GM12878 (cell line): ENCODE measurements around the gene CRACDL. TPM values are rescaled to one million over a fixed set of nuclear protein-coding genes. Genes with fewer than 3 reads are reported as not detected.

Source experiments
- ATAC-seq: fragments of 200-7000 bp; cut with Tn5 transposase; 3 replicates; pipeline ENCODE4 v1.9.1; 2020; ENCODE audit warnings: mild to moderate bottlenecking, moderate library complexity
- BruUV-seq: library from RNA; stranded (reverse); fragments of 400-500 nt; replicated peaks from 2 replicates; lab custom pipeline; 2021; lab: Mats Ljungman, UMichigan
- CTCF ChIA-PET: fragments of 300-600 bp; sonication (Branson Sonifier 250); formaldehyde crosslinking; extraction: SDS; loops from one replicate; lab custom pipeline; 2021; ENCODE audit warnings: inconsistent platforms; lab: Yijun Ruan, JAX
- POLR2A ChIA-PET: fragments of 350-600 bp; formaldehyde crosslinking; extraction: SDS; loops from one replicate; lab custom pipeline; 2021; ENCODE audit warnings: inconsistent platforms; lab: Charles Lee
- RAD21 ChIA-PET: fragments of 300-600 bp; sonication (Branson Sonifier 250); formaldehyde crosslinking; loops from one replicate; lab custom pipeline; 2023; ENCODE audit warnings: antibody characterized with exemption; ENCODE audit not compliant: unreplicated experiment; lab: Charles Lee
- SMC1A ChIA-PET: fragments of 300-600 bp; sonication (Branson Sonifier 250); formaldehyde crosslinking; loops from one replicate; lab custom pipeline; 2023; ENCODE audit not compliant: unreplicated experiment, uncharacterized antibody; lab: Charles Lee
- DNase-seq: peaks from one replicate; pipeline ENCODE4 v3.0.0-alpha.2; 2011; ENCODE audit warnings: low read depth, low spot score
- FAIRE-seq: peaks from 3 replicates; lab custom pipeline; 2011; peaks lifted over from hg19 to GRCh38; lab: Jason Lieb, UNC
- H2AFZ ChIP-seq: 2 replicates; pipeline ENCODE4 v1.6.0; 2011; ENCODE audit warnings: low read depth, low read length, control low read depth; ENCODE audit not compliant: control insufficient read depth
- H3K27ac ChIP-seq: 2 replicates; pipeline ENCODE4 v1.5.1; 2011; ENCODE audit warnings: control low read depth; ENCODE audit not compliant: control insufficient read depth, insufficient read depth
- H3K27me3 ChIP-seq, 2 experiments: replicated peaks in 1 of 2; 2 replicates each; pipeline versions ENCODE4 v1.6.0 to v1.6.1; 2011; ENCODE audit warnings: low read length in 1 of 2; ENCODE audit not compliant: control insufficient read depth in 2 of 2, insufficient read depth in 2 of 2
- H3K36me3 ChIP-seq, 2 experiments: 2 replicates each; pipeline ENCODE4 v1.5.1; 2011; ENCODE audit warnings: low read length in 1 of 2; ENCODE audit not compliant: control insufficient read depth in 2 of 2, insufficient read depth in 2 of 2
- H3K4me1 ChIP-seq: 2 replicates; pipeline ENCODE4 v1.6.1; 2011; ENCODE audit warnings: mild to moderate bottlenecking, low read length, moderate library complexity, mixed read lengths; ENCODE audit not compliant: control insufficient read depth, insufficient read depth
- H3K4me2 ChIP-seq: 2 replicates; pipeline ENCODE4 v1.6.0; 2011; ENCODE audit warnings: control low read depth; ENCODE audit not compliant: control insufficient read depth, insufficient read depth
- H3K4me3 ChIP-seq: fragments of 200-600 bp; sonication (generic); 2 replicates; pipeline ENCODE4 v1.5.1; 2016
- H3K79me2 ChIP-seq: 2 replicates; pipeline ENCODE4 v1.6.0; 2011; ENCODE audit warnings: low read length; ENCODE audit not compliant: control insufficient read depth, insufficient read depth
- H3K9ac ChIP-seq: 2 replicates; pipeline ENCODE4 v1.8.0; 2011; ENCODE audit warnings: low read length, control low read depth, mixed read lengths; ENCODE audit not compliant: control insufficient read depth, insufficient read depth
- H3K9me3 ChIP-seq: replicated peaks from 3 replicates; pipeline ENCODE4 v1.5.1; 2011; ENCODE audit warnings: mild to moderate bottlenecking, low read length; ENCODE audit not compliant: control insufficient read depth, insufficient read depth
- H4K20me1 ChIP-seq: 2 replicates; pipeline ENCODE4 v1.6.0; 2011; ENCODE audit not compliant: control insufficient read depth, insufficient read depth
- CHD4 ChIP-seq: fragments of 200-600 bp; sonication (generic); IDR thresholded peaks from 2 replicates; pipeline ENCODE4 v1.6.1; 2016; ENCODE audit warnings: mild to moderate bottlenecking
- IKZF1 ChIP-seq: fragments of 450-650 bp; conservative IDR thresholded peaks from 2 replicates; pipeline ENCODE4 v1.6.1; 2017; ENCODE audit warnings: antibody characterized with exemption, mild to moderate bottlenecking
- MYC ChIP-seq: IDR thresholded peaks from 2 replicates; pipeline ENCODE4 v1.6.1; 2011; ENCODE audit warnings: mild to moderate bottlenecking, low read length, moderate library complexity, inconsistent platforms; ENCODE audit not compliant: insufficient read depth, insufficient replicate concordance, insufficient read length, severe bottlenecking
- POLR2AphosphoS2 ChIP-seq: IDR thresholded peaks from 2 replicates; pipeline ENCODE4 v1.6.1; 2011; ENCODE audit warnings: low read depth, mild to moderate bottlenecking, low read length, improper control_type of control experiment, moderate library complexity
- SMAD5 ChIP-seq: IDR thresholded peaks from 2 replicates; pipeline ENCODE4 v1.6.1; 2016; ENCODE audit warnings: antibody characterized with exemption, low read depth
- SUZ12 ChIP-seq: fragments of 200-600 bp; sonication (generic); IDR thresholded peaks from one replicate; pipeline ENCODE4 v1.6.1; 2018; ENCODE audit warnings: antibody characterized with exemption, mild to moderate bottlenecking; ENCODE audit not compliant: unreplicated experiment
- WGBS: methylation state at CpG from one replicate; pipeline ENCODE4 v1.1.6; 2016; ENCODE audit warnings: low lambda C conversion rate; ENCODE audit not compliant: insufficient replicate concordance, insufficient coverage; ENCODE audit errors: missing lambda C conversion rate; 5-methylcytosine and 5-hydroxymethylcytosine counted together
- in situ Hi-C: fragments of 300-500 bp; cut with MboI; formaldehyde crosslinking; loops from 9 replicates; pipeline ENCODE4 v1.14.3; 2018; ENCODE audit warnings: mixed read lengths
- intact Hi-C: fragments of 100-400 bp; cut with micrococcal nuclease; formaldehyde crosslinking; loops from one replicate; pipeline ENCODE4 v1.14.2; 2022; ENCODE audit not compliant: unreplicated experiment
- polyA plus RNA-seq, 11 experiments: library from polyadenylated mRNA; depleted of rRNA in 4 of 11; unstranded in 6 of 11; stranded (reverse) in 5 of 11; fragments of >200 nt; fragmentation: Nextera tagmentation in 4 of 11; fragmentation: Illumina TruSeq in 1 of 11; extraction: Ambion mirVana in 4 of 11; extraction: Trizol in 1 of 11; gene quantifications; 1 replicate in 1 of 11; 2 replicates in 10 of 11; pipeline versions ENCODE4 v1.2.1 to v1.2.3, GENCODE V29; 2011 to 2016; ENCODE audit warnings: inconsistent platforms in 2 of 11, missing spikeins in 2 of 11, low read depth in 1 of 11
- total RNA-seq, 4 experiments: library from RNA; depleted of rRNA in 3 of 4; stranded (reverse); fragments of >200 nt in 3 of 4; fragmentation: Illumina TruSeq in 1 of 4; extraction: Trizol in 1 of 4; gene quantifications; 2 replicates each; pipeline versions ENCODE4 v1.2.1 to v1.2.3, GENCODE V29; 2013 to 2021
- TF ChIP-seq, protein P1 (sequence below): fragments of 450-650 bp; conservative IDR thresholded peaks from 2 replicates; pipeline ENCODE4 v1.6.1; 2017; ENCODE audit warnings: mild to moderate bottlenecking, moderate library complexity
- TF ChIP-seq, protein P2 (sequence below): IDR thresholded peaks from 2 replicates; pipeline ENCODE4 v1.6.1; 2011; ENCODE audit warnings: mild to moderate bottlenecking, low read depth, low read length, moderate library complexity; ENCODE audit not compliant: insufficient replicate concordance

The CRACDL gene
- total and polyA plus RNA-seq, 10 of the 15 experiments (the other 5 are each of a cell fraction or from before 2014, with no cell fraction given): 0.03 to 0.72 (median 0.14) TPM

DNA sequence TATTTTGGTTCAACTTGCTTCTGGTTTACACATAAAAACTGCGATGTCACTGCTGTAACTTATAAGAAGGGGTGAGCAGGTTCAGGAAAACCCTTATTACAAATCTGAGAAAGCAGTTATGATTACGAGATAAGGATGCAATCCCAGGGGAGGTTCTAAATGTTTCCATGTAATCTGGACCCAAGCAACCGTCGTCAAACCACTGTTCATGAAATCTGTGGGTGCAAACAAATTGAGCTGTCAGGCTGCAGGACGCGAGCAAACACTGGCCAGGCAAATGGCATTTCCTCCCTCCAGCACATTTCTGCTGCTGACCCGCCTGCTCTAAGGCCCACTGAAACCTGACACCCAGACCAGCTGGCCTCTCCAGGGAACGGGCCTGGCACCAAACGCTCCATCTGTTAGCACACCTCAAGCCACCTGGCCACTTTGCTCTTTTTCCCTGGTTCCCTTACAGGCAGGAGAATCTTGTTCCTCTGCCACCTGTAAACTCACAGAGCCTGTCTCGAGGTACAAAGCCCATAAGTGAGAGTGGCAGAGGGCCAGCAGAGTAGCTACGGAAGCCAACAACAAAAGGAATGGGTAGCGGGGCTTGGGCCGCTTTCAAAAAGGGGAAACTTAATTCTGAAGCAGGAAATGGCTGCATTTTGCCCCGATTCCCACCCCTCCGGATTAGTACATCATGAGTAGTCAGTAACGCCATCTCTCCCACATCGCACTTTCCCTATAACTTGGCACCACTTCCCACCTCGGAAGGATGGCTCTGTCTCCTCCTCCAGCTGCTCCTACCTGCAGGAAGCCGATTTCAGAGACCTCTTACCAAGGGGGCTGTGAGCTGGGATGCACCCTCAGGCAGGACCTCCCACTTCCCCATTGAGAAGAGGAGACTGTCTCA is 26.5 kb downstream of the CRACDL start:
- DNase-seq (no peak), ATAC-seq (peak; percentile 64), FAIRE-seq (no peak)
- Histone ChIP-seq H3K4me3 (no peak overlapping the region), H3K9ac (no peak overlapping the region), H3K4me1 (no peaks in the 10 kb centered on the region; the same call in 1 of the 2 replicates), H3K27me3 (peaks cover 1 to 7% of the 10 kb centered on the region in 2 experiments; a peak in 3 of 4 replicates), H2AFZ (no peak overlapping the region), H3K79me2 (no peaks in the 10 kb centered on the region), H4K20me1 (no peaks in the 10 kb centered on the region), H3K4me2 (no peak overlapping the region), H3K27ac (no peak overlapping the region), H3K9me3 (no peaks in the 10 kb centered on the region), H3K36me3 (no peaks in the 10 kb centered on the region)
- BruUV-seq: no TSS peak
- in situ Hi-C loops: no loop called here
- ChIA-PET SMC1A (interaction anchor here (0.6 to 1.7 kb wide), 2 partner anchors 39 to 52 kb away, joined by 3 to 4 read pairs; no protein-coding TSS in a partner anchor), RAD21 (no interaction called here), POLR2A (no interaction called here), CTCF (interaction anchor here (1.7 kb wide), 1 partner anchor 14 kb away, joined by 3 read pairs; no protein-coding TSS in a partner anchor)
- TF ChIP-seq, protein P1, sequence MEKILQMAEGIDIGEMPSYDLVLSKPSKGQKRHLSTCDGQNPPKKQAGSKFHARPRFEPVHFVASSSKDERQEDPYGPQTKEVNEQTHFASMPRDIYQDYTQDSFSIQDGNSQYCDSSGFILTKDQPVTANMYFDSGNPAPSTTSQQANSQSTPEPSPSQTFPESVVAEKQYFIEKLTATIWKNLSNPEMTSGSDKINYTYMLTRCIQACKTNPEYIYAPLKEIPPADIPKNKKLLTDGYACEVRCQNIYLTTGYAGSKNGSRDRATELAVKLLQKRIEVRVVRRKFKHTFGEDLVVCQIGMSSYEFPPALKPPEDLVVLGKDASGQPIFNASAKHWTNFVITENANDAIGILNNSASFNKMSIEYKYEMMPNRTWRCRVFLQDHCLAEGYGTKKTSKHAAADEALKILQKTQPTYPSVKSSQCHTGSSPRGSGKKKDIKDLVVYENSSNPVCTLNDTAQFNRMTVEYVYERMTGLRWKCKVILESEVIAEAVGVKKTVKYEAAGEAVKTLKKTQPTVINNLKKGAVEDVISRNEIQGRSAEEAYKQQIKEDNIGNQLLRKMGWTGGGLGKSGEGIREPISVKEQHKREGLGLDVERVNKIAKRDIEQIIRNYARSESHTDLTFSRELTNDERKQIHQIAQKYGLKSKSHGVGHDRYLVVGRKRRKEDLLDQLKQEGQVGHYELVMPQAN: no peak
- TF ChIP-seq MYC (no peak), SMAD5 (no peak), IKZF1 (0 out of 2 replicates have a peak, but pooled peaks have one; percentile 21), SUZ12 (no peak), POLR2AphosphoS2 (no peak), CHD4 (no peak)
- TF ChIP-seq, protein P2, sequence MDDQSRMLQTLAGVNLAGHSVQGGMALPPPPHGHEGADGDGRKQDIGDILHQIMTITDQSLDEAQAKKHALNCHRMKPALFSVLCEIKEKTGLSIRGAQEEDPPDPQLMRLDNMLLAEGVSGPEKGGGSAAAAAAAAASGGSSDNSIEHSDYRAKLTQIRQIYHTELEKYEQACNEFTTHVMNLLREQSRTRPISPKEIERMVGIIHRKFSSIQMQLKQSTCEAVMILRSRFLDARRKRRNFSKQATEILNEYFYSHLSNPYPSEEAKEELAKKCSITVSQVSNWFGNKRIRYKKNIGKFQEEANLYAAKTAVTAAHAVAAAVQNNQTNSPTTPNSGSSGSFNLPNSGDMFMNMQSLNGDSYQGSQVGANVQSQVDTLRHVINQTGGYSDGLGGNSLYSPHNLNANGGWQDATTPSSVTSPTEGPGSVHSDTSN: no peak
- intact Hi-C loops: no loop called here
- WGBS: 12% methylated on average over 19 of the region's 19 CpGs
